ENCODE results near the gene ADAMTSL2.

ADAMTSL2 gene

DNA sequence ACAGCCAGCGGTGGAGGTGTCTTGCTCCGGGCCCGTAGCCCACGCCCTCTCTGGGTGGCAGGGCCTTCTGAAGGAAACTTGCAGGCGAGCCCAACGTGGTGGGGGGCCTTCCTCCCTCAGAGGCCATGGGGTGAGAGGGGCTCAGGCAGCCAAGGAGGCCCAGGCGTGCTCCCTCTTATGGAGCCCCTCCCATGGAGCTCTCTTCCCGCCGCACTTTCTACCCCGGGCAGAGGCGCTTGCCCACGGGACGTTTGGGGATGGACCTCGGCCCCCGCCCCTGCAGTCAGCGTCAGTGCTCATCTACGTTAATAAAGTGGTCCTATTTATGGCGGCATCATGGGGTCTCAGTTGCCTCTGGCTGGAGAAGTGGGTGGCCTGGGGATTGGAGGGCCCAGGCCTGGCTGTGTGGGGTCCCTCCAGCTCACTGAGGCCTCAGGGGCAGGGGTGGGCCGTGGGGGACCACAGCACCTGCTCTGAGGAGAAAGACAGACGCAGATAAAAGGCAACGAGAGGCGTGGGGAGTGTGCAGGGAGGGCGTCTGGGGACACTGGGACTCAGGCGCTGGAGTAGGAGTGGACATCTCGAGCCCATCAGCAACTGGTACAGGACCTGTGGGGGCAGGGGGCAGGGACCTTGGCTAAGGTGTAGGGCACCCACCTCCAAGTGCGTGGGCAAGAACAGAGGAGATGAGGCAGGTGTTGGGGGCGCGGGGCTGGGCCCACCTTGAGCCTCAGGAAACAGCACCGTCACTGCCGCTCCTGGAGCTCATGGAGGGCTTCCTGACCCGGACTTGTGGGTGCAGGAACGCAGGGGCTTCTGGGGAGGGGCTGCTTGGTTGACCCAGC lies 40.9 kb downstream of the ADAMTSL2 start:
- Histone ChIP-seq H3K9me3 (ENCODE audit: control insufficient read depth, low read depth, low read length) (no peaks in the 10 kb centered on the region), H3K27me3 (ENCODE audit: control insufficient read depth, insufficient read depth, low read length) (no peaks in the 10 kb centered on the region), H3K4me1 (ENCODE audit: control insufficient read depth, low read depth, low read length) (no peaks in the 10 kb centered on the region), H3K36me3 (ENCODE audit: control insufficient read depth, low read depth, low read length) (no peaks in the 10 kb centered on the region), H3K27ac (ENCODE audit: low read length) (no peak overlapping the region), H3K9ac (ENCODE audit: low read length) (no peak overlapping the region), H3K4me3 (ENCODE audit: low read length) (no peak overlapping the region)

DNA sequence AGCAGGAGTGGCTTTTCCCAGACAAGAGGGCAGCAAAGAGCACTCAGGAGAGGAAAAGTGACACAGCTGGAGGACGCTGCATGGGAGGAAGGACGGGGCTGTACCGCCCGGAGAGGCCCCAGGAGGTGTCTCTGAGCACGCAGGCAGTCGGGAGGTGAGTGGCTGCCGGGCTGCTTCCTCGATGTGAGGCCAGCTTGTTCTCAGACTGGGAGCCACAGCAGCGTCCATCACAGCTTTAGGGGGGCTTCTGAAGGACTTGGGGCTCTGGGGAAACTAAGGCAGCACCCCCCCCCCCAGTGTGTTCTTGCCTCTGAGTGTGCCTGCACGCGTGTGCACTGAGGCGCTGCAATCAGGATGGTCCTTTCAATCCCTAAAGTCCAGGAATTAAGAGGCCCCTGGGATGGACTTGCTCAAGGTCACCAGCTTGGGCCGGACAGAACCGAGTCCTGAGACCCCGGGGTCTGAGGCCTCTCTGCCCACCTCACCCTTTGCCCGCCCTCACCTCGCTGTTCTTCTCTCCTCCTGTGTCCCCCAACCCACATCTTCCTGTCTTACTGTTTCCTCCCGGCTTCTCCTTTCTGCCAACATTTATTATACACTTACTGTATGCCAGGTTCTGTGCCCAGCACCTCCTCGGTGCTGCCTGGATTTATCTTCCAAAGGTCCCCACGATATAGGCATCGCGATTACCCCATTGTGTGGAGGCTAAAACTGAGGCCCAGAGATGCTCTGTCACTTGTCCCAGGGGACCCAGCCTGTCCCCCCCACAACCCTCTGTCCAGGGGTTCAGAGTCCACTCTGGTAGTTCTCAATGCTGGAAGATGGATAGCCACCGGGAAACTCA lies 41.7 kb downstream of the ADAMTSL2 start:
- no peaks in the 10 kb centered on the region for H3K36me3 ChIP-seq (ENCODE audit: control insufficient read depth, low read depth, low read length)
- H3K4me1 ChIP-seq (ENCODE audit: control insufficient read depth, low read depth, low read length): no peaks in the 10 kb centered on the region
- no peaks in the 10 kb centered on the region for H3K9me3 ChIP-seq (ENCODE audit: control insufficient read depth, low read depth, low read length)
- no peak overlapping the region for H3K4me3 ChIP-seq (ENCODE audit: low read length)
- H3K27me3 ChIP-seq (ENCODE audit: control insufficient read depth, insufficient read depth, low read length): no peaks in the 10 kb centered on the region
- no peak overlapping the region for H3K9ac ChIP-seq (ENCODE audit: low read length)
- no peak overlapping the region for H3K27ac ChIP-seq (ENCODE audit: low read length)

DNA sequence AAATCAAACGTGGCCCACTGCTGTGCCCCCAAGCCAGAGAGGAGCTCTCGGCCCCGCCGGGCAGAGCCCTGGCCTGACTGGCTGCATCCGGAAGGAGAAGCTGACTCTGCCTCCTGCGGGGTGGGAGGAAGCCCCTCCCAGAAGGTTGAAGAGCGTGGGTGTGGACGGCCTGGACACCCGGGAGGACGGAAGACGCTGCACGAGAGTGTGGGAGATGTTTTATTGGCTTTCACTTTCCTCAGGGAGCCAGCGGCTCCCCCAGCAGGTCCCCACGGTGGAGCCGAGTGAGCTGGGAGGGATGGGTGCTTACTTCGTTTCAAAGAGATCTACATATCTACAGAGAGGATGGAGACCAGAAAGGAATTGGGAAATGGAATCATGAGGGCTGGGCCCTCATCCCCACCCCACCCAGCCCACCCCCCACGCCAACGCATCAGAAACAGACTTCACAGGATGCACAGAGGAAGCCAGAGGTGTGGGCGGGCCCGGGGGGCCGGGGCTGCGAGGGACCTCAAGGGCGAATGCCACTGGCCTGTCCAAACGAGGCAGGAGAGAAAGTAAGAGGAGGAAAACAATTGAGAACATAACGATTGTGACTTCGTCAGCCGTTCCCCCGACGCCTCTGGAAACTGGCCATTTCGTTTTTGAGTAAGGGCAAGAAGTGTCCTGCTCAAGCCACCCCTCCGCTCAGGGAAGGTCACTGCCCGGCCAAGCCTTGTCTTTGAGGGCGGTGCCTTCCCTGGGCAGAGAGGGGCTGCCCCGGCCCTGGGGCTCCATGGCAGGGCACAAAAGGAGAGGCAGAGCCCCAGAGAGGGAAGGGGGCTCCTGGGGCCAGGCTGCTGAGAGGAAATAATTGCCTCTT lies 42.6 kb downstream of the ADAMTSL2 start:
- H3K9ac ChIP-seq (ENCODE audit: low read length): no peak overlapping the region
- no peaks in the 10 kb centered on the region for H3K36me3 ChIP-seq (ENCODE audit: control insufficient read depth, low read depth, low read length)
- peaks cover 4% of the 10 kb centered on the region for H3K4me1 ChIP-seq (ENCODE audit: control insufficient read depth, low read depth, low read length)
- no peaks in the 10 kb centered on the region for H3K27me3 ChIP-seq (ENCODE audit: control insufficient read depth, insufficient read depth, low read length)
- no peaks in the 10 kb centered on the region for H3K9me3 ChIP-seq (ENCODE audit: control insufficient read depth, low read depth, low read length)
- no peak overlapping the region for H3K27ac ChIP-seq (ENCODE audit: low read length)
- no peak overlapping the region for H3K4me3 ChIP-seq (ENCODE audit: low read length)

DNA sequence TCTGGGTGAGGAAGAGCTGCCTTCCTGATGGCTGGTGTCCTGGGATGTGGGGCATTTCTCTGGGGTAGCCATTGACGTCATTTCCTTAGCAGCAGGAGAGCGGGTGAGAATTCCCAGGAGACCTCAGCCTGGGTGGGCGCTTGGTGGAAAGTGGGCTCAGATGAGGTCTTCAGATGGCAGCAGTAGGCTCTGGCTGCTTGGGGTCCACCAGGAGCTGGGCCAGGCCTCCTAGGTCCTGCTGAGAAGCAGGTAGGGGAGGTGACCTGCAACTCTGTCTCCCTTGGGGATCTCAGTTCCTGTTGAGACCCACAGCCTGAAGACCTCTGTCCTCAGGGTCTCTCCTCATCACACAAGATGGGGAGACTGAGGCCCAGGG lies 43.2 kb downstream of the ADAMTSL2 start:
- Histone ChIP-seq H3K27me3 (ENCODE audit: control insufficient read depth, insufficient read depth, low read length) (no peaks in the 10 kb centered on the region), H3K4me1 (ENCODE audit: control insufficient read depth, low read depth, low read length) (peaks cover 4% of the 10 kb centered on the region), H3K36me3 (ENCODE audit: control insufficient read depth, low read depth, low read length) (no peaks in the 10 kb centered on the region), H3K9me3 (ENCODE audit: control insufficient read depth, low read depth, low read length) (no peaks in the 10 kb centered on the region), H3K9ac (ENCODE audit: low read length) (no peak overlapping the region), H3K27ac (ENCODE audit: low read length) (no peak overlapping the region), H3K4me3 (ENCODE audit: low read length) (no peak overlapping the region)

DNA sequence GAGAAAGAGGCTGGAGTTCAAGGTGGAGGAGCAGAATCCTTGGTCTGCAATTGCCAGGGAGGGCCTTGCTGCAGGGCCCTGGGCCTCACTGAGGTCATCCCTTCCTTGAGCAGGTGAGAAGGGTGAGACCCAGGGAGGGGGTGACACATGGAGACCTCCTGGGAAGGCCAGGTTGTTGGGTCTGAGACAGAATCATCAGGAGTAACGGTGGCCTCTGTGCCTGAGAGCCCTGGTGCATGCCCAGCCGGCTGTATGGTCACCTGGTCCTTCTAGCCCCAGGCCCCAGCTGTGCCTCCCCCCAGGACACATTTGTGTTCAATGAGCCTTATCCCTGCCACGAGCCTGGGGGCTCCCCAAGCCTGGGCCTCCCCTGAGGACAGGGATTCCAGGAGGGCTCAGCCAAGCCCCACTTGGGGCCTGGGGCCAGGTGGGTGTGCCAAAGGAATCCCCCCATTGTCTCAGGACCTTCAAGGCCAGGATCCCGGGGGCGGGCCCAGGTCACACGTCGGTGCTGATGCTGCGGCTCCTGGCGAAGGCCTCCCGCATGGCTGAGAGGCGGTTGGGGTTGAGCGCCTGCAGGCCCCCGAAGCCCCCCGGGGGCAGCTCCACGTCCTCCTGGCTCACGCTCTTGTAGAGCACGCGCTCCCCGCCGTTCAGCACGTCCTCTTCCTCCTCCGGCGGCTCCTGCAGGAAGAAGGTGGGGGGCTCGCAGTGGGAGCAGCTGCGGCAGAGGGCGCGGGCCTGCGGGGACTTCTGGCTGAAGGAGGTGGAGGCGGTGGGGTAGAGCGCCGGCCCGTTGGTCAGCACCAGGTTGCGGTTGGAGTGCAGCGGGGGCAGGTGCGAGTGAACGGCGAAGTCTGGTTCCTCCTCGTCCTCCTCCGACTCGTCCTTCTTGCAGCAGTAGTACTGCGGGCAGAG lies 44.3 kb downstream of the ADAMTSL2 start:
- H3K4me3 ChIP-seq (ENCODE audit: low read length): no peak overlapping the region
- H3K27ac ChIP-seq (ENCODE audit: low read length): no peak overlapping the region
- H3K27me3 ChIP-seq (ENCODE audit: control insufficient read depth, insufficient read depth, low read length): no peaks in the 10 kb centered on the region
- no peak overlapping the region for H3K9ac ChIP-seq (ENCODE audit: low read length)
- H3K9me3 ChIP-seq (ENCODE audit: control insufficient read depth, low read depth, low read length): no peaks in the 10 kb centered on the region
- no peaks in the 10 kb centered on the region for H3K36me3 ChIP-seq (ENCODE audit: control insufficient read depth, low read depth, low read length)
- peaks cover 4% of the 10 kb centered on the region for H3K4me1 ChIP-seq (ENCODE audit: control insufficient read depth, low read depth, low read length)

DNA sequence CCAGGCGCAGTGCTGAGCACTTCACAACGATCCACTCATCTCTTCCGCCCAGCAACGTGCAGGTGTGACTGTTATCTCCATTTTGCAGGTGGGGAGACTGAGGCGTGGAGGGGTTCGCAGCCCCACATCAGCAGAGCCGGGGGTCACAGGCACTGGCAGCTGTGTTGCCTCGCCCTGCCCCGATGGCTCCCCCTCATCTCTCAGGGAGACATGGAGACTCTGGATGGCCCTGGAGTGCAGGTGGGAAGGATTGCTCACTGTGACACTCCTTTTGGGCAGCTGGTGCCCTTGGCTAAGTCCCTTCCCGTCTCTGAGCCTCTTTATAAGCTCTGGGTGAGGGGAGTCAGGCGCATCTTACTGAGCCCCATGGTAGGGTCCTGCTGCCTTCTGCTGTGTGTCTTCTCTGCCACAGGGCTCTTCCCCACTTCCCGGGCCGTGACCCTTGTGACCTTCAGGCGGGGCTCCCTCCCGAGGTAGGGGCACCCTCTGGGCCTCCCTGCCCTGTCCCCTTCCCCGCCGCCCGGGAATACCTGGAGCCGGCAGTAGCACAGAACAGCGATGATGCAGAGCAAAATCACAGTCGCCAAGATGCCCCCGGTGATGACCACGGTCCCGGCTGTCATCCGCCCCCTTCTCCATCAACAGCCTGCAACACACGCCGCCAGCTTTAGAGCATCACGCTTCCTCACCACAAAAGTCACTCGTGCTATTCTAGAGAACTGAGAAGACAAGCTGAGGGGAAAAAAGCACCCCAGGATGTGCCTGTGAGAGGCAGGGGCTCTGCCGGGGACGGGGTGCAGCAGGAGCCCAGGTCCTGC lies 45.3 kb downstream of the ADAMTSL2 start:
- no peak overlapping the region for H3K4me3 ChIP-seq (ENCODE audit: low read length)
- H3K36me3 ChIP-seq (ENCODE audit: control insufficient read depth, low read depth, low read length): no peaks in the 10 kb centered on the region
- no peak overlapping the region for H3K27ac ChIP-seq (ENCODE audit: low read length)
- H3K4me1 ChIP-seq (ENCODE audit: control insufficient read depth, low read depth, low read length): peaks cover 9% of the 10 kb centered on the region
- no peak overlapping the region for H3K9ac ChIP-seq (ENCODE audit: low read length)
- H3K9me3 ChIP-seq (ENCODE audit: control insufficient read depth, low read depth, low read length): no peaks in the 10 kb centered on the region
- H3K27me3 ChIP-seq (ENCODE audit: control insufficient read depth, insufficient read depth, low read length): no peaks in the 10 kb centered on the region

DNA sequence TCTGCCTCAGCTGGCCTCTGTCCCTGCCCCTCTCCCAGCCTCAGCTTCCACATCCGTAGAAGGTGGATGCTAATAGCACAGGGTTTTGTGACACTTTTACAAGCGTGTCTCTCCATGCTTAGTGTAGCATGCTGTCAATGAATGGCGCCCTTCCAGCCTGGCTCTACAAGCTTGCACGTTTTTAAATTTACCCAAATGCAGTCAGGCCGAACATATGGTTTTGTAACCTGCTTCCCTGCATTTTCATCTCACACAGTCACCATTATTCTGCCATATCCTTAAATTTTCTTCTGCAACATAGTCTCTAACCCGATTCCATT lies 45.9 kb downstream of the ADAMTSL2 start:
- Histone ChIP-seq H3K27ac (ENCODE audit: low read length) (no peak overlapping the region), H3K27me3 (ENCODE audit: control insufficient read depth, insufficient read depth, low read length) (no peaks in the 10 kb centered on the region), H3K9ac (ENCODE audit: low read length) (no peak overlapping the region), H3K4me3 (ENCODE audit: low read length) (no peak overlapping the region), H3K4me1 (ENCODE audit: control insufficient read depth, low read depth, low read length) (peaks cover 14% of the 10 kb centered on the region), H3K9me3 (ENCODE audit: control insufficient read depth, low read depth, low read length) (no peaks in the 10 kb centered on the region), H3K36me3 (ENCODE audit: control insufficient read depth, low read depth, low read length) (no peaks in the 10 kb centered on the region)

DNA sequence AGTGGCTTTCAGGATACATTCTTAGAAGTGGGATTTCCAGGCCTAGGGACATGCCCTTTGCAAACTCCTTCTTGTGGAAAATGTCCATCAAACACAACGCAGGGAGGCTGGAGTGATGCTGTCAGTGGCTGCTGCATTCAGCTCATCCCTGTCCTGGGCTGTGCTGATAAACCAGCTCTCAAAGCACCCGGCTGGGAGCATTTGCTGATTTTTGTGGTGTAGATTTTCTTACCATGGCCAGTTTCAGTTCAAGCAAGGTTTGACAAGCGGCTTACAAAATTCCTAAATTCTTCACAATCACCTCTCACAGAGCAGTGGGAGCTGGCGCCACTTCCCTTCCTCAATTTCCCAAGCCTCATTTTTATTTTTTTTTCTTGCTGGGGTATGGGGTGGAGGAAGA lies 46.5 kb downstream of the ADAMTSL2 start:
- Histone ChIP-seq H3K36me3 (ENCODE audit: control insufficient read depth, low read depth, low read length) (no peaks in the 10 kb centered on the region), H3K27ac (ENCODE audit: low read length) (no peak overlapping the region), H3K27me3 (ENCODE audit: control insufficient read depth, insufficient read depth, low read length) (no peaks in the 10 kb centered on the region), H3K4me3 (ENCODE audit: low read length) (no peak overlapping the region), H3K4me1 (ENCODE audit: control insufficient read depth, low read depth, low read length) (peaks cover 14% of the 10 kb centered on the region), H3K9me3 (ENCODE audit: control insufficient read depth, low read depth, low read length) (no peaks in the 10 kb centered on the region), H3K9ac (ENCODE audit: low read length) (no peak overlapping the region)

DNA sequence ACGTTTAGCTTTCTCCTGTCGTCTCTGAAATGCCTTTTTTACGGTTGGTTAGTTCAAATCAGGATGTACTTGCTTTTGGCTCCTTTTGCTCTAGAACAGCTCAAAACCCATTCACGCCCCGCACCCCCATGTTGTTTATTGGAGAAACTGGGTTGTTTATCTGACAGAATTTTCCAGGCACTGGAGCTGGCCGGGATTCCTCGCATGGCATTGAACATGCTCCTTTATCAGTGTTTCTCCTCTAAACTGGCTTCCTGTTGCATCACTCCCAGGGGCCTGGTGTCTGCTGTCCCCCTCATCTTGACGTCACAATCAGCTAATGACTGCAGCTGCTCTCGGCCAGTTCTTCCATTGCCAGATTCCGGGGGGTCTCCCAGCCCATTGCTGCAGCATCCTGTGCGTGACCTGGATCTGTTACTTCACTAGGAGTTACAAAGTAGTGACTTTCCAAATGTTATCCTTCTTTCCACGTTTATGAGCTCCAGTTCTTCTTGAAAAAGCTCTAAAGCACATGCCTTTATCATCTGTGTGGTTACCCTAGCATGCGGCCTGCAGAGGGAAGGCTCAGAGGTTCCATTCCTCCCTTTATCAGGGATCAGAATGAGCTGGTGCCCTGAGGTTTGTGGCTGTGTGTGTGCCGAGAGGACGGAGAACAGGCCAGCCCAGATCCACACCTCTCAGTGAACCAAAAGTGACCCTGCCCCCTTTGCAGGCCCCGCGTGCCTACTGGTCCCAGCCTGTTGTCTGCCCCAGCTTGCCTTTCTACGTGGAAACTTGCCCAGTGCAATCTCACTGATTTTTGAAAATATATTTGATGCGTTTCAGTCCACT lies 47.2 kb downstream of the ADAMTSL2 start:
- H3K9ac ChIP-seq (ENCODE audit: low read length): no peak overlapping the region
- no peak overlapping the region for H3K27ac ChIP-seq (ENCODE audit: low read length)
- H3K27me3 ChIP-seq (ENCODE audit: control insufficient read depth, insufficient read depth, low read length): no peaks in the 10 kb centered on the region
- H3K4me1 ChIP-seq (ENCODE audit: control insufficient read depth, low read depth, low read length): peaks cover 14% of the 10 kb centered on the region
- H3K36me3 ChIP-seq (ENCODE audit: control insufficient read depth, low read depth, low read length): no peaks in the 10 kb centered on the region
- no peaks in the 10 kb centered on the region for H3K9me3 ChIP-seq (ENCODE audit: control insufficient read depth, low read depth, low read length)
- no peak overlapping the region for H3K4me3 ChIP-seq (ENCODE audit: low read length)
